NCI-H2107 treated with DMSO at 0.1 percent for 48 hours (cell line): ENCODE results near the gene GRAMD4.
"Not testable (repeated sequence)": the region's sequence is repeated elsewhere in the genome, so short reads cannot be mapped to it uniquely, and the experiment has no call there.

Source experiments
- DNase-seq: peaks from one replicate; lab custom pipeline; 2025; ENCODE audit not compliant: unreplicated experiment; lab: John Stamatoyannopoulos, UW

Gene GRAMD4

DNA sequence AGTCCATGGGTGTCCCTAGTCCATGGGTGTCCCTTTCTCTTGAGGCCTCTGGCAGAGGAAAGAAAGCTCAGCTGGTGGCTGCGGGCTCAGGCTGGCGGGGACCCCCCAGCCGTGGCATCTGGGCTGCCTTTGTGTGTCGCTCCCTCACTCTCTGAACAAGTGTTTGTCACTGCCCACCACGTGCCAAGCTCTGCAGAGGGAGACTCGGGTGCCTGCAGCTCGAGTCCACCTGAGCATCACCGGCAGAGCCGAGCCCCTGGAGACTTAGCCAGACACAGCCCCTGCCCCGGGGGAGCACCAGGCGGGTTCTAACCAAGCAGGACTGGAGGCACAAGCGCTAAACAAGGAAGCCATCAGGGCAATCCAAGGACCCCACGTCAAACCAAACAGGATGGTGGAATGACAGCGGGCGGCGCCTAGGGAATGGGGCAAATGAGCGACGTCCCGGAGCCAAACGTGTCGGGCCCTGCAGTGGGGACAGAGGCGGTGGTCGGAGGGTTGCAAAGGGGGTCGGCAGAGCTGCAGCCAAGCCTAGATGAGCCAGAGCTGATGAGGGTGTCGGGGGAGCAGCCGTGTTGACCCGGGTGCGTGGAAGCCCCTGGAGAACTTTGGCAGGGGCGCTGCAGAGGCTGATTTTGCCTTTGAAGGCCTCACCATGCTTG is 2.1 kb upstream of the GRAMD4 start:
- DNase-seq = no peak

DNA sequence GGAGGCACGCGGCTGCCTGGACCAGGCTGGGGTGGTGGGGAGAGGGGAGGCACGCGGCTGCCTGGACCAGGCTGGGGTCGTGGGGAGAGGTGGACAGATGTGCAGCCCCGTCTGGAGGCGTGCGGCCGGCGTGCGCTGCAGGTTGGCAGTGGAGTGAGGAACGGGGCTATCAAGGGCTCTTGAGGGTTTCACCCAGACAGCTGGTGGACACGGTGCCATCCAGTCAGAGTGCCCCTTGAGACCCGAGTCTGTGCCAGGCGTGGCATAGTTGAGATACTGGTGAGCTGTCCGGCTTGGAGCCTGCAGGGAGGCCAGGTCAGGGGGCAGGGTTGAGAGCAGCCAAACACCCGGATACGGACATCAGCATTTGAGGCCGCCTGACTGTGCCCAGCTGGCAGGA is 1.5 kb upstream of the GRAMD4 start:
- no peak for DNase-seq

DNA sequence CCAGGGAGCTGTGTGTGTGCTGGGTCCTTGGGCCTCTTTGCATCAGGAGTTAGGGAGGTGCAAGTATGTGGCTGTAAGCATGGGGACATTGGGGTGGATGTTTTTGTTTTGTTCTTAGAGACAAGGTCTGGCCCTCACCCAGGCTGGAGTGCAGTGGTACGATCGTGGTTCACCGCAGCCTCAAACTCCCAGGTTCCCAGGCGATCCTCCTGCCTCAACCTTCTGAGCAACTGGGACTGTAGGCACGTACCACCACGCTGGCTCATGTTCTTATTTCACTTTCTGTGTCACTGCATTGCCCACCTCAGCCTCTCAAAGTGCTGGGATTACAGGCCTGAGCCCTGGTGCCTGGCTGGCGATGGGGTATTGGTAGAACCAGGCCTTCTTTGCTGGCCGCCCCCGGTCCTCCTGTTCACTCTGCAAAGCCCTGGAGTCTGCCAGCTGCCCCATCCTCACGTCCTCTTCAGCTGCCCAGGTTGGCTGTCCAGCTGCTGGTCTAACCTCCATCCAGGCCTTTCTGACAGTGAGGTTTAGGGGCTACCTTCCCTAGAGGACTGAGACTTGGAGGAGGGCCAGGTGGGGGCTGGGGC is 851 bp upstream of the GRAMD4 start:
- no peak for DNase-seq

DNA sequence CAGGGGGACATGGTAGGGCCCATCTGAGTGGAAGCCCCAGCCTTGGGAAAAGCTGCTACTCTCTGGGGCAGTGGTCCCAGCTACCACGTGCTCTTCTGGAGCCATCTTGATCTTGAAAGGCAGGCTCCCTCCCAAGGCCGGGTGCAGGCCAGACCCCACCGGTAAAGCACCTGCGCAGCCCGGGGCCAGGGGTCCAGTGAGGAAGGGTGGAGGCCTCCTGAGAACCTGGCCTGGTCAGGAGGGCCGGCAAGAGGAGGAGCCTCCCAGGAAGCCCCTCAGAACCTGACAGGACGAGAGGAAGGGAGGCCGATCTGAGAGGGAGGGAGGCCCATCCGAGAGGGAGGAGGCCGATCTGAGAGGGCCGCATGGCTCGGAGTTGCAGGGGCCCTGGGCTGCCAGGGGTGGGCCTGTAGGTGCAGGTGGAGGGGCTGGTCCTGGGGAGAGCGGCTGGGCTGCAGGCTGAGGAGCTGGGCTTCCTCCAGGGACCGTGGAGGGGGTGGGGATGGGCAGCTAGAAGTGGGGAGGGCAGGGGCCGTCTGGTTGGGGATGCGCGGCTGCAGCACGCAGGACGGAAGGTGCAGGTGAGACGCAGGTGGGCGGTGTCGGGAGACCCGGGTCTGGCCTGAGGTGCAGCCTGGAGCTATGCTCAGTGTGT is 529 bp downstream of the GRAMD4 start:
- no peak for DNase-seq

DNA sequence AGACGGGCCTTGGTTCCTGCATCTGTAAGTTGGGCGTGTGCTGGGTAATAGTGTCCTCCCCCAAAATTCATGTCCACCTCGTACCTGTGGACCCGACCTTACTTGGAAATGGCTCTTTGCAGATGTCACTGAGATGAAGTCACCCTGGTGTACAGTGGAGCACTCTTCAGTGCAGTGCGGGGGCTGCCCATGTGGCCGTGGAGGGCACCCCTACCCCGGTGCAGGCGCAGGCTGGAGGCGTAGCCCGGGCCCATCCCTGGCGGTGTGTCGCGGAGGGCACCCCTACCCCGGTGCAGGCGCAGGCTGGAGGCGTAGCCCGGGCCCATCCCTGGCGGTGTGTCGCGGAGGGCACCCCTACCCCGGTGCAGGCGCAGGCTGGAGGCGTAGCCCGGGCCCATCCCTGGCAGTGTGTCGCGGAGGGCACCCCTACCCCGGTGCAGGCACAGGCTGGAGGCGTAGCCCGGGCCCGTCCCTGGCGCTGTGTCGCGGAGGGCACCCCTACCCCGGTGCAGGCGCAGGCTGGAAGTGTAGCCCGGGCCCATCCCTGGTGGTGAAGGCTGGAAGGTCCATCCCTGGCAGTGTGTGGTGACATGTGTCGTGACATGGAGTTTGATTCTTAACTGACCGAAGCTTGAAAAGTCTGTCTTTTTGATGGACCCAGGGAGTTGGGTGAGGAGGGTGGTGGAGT is 1.2 kb downstream of the GRAMD4 start:
- DNase-seq = not testable (repeated sequence)

DNA sequence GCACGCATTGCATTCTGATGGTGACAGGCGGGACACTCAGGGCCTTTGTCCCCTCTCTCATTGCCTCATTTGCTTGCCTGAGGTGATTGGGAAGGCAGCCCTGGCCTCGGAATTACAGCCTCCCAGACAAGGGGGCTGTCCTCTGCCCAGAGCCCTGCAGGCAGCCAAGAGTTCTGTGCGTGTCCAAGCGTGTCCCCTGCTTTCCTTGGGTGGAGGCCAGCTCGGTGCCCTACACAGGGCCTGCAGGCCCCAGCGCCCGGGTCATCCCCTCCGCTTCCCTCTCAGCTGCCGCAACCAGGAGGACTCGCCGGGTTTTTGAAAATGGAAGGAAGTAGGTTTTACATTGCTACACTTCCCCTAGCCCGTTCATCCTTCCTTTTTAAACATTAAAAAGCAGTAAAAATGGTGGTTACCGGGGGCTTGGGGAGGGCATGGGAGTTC is 1.9 kb downstream of the GRAMD4 start:
- no peak for DNase-seq

DNA sequence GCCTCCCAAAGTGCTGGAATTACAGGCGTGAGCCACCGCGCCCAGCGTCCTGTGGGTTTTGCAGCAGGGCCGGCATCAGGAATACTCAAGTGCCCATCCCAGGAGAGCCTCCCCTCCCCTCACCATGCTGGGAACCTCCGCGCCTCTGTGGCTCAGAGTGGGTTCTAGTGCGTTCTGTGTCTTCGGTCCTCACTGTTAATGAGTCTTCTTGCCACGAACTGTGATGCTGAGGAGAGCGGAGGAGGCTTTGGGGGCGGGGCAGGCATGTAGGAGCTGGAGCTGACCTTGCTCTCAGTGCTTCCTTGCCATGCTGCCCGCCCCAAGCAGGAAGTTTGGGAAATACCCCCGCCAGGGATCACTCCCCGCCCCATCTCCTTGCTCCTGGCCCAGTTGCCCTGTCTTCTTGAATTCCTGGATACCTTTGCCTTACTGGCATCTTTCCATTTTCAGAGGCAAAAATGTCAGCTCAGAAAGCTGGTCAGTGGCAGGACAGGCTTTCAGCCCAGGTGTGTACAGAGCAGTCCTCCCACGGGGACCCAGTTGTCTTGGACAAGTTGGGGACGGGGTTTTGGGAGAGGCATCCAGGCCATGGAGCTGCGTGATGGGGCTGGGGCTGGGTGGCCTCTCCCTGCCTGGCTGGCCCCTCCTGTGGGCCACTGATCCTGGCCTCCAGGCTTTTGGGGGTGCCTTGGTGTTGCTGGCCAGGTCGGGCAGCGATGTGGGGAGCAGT is 5.1 kb downstream of the GRAMD4 start:
- DNase-seq = no peak

DNA sequence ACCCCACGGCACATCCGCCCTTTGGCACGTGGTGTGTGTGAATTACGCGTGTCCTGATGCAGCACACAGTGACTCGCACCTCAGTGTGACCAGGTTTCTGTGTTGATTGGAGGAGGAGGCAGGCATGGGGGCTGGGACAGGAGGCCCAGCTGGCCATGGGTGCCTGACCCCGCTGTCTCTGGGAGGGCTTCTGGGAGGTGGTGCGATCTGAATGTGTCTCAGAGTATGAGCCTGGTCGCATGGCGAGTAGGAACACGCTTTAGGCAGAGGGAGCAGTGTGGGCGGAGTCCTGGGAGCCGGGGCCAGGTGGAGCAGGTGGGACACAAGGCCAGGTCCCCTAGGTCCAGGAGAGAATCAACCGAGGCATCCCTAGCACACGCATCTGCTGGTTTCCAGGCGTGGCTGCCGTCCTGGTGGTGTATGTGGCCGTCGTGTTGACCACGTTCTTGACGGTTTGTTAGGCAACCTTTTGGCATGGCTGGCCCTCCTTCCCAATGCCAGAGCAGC is 5.7 kb downstream of the GRAMD4 start:
- no peak for DNase-seq

DNA sequence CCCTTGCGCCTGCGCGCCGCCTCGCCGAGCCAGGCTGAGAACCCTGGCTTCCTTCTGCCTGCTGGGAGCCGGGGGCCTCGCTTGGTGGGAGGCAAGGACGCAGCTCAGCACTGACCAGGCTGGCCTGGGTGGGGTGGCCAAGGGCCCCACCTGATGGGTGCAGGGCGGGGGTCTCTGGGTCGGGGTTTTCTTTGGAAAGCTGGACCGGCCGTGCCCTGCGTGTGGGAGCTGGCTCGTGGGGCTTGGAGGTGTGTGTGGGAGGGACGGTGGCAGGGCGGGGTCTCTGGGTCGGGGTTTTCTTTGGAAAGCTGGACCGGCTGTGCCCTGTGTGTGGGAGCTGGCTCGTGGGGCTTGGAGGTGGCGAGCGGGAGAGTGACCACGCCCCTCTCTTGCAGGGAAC is 6.2 kb downstream of the GRAMD4 start:
- DNase-seq = no peak

DNA sequence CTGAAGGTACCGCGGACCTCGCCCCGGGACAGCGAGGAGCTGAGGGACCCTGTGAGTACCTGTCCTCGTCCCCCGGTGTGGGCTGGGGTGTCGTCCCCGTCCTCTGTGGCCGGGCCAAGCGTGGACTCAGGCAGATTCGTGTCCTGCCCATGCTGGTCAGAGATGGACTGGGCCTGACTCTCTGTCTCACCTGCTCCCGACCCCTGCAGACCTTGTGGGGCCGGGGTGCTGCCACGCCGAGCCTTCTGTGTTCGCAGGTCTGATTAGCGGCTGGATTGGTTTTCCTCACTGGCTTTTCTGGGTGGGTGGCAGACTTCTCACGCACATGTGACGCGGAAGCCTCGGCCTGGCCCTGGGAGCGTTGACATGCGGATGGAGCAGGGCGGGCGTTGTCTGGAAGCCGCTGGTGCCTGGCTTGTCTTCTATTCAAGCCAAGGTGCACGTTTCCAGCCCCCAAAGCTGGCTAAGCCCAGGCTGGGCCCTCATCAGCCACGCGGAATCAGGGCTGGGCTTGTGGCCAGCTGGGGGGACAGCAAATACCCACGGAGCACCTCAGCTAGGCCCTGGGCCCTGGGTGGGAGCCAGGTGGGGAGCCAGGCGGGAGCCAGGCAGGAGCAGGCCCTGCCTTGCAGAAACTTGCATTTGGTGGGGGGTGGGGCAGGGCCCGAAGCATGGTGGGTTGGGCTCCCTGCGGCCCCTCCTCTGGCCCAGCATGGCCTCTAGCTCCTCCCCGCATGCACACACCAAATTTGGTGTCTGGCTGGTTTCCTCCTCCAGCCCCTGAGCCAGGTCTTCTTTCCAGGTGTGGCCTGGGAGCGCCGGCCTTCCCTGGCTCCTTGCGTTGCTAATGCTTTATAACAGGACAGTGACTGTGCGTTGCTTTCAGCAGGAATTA is 7.0 kb downstream of the GRAMD4 start:
- DNase-seq = no peak

DNA sequence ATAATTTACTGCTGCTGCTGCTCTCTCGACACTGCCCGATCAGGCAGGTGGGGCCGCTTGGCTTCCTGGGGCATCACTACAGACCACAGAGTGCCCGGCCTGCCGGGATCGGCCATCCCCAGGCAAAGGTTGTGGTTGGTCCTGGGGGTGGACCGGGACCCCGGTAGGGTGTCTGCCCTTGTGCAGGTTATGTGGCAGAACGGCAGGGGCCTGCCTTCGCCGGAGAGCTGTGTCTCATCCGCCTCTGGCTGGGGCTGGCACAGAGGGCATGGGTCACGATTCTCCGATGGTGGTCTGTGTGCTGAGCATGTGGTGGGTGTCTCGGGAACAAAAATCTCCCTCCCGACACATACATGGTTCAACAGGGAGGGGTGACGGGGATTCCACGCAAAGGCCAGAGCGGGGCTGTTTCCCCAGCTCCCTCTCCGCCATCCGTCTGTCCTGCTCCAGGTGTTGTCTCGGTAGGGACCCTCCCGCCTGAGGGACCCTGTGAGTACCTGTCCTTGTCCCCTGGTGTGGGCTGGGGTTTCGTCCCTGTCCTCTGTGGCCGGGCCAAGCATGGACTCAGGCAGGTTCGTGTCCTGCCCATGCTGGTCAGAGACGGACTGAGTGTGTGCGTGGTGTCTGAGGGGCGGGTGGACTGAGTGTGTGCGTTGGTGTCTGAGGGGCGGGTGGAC is 7.8 kb downstream of the GRAMD4 start:
- DNase-seq = no peak

DNA sequence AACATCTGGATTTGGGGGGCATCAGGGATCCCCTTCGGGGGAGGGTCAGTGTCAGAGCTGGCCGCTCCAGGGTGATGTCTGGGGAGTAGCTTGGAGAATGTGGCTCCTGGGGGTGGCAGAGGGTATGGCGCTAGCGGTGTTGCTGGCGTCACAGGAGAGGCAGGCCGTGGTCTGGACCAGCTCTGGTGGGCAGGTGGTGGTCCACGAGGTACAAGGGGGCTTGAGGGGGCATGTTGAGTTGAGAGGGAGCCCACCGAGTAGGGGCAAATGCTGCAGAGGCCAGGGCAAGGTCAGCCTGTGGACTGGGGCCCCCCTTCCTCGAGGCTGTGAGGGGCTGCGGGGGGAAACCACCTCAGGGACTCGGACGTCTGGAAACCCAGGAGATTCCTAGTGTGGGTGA is 8.6 kb downstream of the GRAMD4 start:
- DNase-seq = no peak

DNA sequence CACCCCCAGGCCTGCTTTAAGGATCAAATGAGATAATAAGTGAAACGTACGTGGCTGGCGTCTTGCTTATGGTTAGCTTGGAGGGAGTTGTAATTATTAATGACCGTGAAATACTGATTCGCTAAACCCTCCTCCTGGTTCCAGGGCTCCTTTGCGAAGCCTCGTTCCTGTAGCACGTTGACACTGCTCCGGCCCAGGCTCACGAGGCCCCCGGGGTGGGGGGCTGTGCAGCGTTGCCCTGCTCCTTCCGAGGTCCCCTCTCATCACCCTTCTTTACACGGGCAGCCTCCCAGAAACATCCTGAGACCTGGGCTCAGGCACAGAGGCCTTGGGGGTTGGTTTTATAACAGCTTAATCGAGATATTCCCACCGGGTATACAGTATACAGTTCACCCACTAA is 9.1 kb downstream of the GRAMD4 start:
- no peak for DNase-seq

DNA sequence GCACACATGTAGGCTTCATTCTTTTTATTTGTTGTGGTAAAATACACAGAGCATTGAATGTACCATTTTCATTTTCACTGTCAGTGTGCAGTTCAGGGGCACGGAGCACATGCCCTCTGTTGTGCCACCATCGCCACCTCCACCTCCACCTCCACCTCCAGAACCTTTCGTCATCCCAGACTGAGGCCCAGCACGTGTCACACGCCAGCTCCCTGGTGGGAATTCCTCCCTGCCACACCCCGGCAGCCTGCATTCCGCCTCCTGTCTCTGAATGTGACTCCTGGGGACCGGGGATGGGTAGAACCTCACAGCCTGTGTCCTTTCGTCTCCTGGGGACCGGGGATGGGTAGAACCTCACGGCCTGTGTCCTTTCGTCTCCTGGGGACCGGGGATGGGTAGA is 10.9 kb downstream of the GRAMD4 start:
- no peak for DNase-seq

DNA sequence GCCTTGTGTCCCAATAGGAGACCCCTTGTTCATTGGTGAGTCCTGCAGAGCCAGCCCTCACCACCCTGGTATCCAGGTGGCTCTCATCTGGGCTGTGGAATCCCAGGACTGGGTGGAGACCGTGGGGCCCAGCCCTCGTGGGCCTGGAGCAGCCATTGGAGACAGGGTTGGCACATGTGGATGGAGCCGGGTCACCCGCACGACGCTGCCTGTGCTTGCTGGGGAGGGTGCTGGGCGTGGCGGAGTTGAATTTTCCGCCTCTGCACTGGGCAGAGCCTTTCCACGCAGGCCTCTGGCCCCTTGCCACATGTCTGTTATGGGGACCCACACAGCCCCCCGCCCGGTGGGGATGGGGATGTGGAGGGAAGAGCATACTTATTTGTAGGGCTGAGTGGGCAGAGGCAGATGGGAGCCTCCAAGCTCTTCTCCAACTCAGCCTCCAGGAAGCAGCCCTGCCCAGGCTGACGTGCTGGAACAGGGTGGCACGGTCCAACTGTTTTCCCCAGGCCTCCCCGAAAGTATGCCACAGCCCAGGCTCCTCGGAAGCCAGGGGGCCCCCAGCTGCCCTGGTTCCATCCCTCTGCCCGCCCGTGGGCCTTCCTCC is 12.6 kb downstream of the GRAMD4 start:
- DNase-seq = no peak

DNA sequence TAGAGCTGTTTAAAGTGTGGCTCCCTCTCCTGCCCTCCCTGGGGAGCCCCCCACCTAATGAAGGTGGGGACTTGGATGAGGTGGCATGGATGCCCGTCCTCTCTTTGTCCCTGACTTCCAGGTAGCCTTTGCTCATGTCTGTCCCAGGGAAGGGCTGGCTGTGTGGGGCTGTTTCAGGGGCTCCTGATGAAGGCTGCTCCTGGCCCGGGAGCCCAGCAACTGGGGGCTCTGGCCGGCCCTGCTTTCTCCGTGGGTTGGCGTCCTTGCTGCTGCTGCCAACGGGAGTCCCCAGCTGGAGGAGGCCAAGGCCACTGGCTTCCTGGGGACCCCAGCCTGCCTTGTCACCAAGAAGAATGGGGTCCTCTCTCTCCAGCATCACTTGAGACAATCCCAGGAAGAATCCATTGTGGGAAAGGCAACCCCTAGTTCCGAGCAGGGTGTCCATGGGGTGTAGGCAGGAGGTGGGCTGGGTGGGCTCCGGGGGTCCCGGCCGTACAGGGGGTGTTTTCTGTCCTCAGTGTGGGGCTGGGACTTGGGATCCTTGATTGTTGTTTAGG is 13.2 kb downstream of the GRAMD4 start:
- no peak for DNase-seq

DNA sequence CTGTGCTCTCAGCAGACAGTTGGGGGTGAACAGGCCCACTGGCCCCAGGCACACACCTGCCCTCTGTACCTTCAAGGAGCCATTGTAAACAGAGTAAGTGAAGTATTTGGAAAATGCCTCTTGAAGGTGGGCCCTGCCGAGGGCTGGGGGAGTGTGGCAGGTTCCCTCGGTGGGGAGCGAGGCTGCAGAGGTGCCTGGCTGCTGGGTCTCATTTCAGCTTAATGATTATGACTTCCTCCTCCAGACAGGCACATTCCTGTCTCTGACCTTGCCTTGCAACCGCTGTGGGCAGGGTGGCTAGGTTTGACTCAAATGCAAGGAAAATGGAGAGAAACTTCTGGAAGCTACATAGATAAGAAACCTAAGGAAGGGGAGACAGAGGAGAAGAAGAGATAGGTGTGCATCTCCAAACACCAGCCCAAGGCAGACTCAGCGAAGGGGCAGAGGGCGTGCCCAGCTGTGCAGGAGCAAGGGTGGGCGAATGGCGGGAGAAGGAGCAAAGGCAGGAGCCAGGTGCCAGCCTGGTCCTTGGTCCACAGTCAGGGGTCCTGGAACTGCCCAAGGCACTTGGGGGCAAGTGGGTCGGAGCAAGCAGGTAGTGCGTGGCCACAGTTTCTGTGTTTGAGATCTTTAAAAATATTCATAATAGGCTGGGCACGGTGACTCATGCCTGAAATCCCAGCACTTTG is 14.0 kb downstream of the GRAMD4 start:
- no peak for DNase-seq

DNA sequence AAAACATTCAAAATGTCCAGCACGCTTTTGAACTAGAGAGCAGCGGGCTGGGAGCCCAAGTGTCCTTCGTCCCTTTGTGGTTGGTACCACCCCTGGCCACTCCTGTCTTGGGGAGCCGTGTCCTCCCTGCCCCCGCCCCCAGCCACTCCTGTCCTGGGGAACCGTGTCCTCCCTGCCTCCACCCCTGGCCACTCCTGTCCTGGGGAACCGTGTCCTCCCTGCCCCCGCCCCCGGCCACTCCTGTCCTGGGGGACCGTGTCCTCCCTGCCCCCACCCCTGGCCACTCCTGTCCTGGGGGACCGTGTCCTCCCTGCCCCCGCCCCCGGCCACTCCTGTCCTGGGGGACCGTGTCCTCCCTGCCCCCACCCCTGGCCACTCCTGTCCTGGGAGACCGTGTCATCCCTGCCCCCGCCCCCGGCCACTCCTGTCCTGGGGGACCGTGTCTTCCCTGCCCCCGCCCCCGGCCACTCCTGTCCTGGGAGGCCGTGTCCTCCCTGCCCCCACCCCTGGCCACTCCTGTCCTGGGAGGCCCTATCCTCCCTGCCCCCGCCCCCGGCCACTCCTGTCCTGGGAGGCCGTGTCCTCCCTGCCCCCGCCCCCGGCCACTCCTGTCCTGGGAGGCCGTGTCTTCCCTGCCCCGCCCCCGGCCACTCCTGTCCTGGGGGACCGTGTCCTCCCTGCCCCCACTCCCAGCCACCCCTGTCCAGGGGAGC is 14.9 kb downstream of the GRAMD4 start:
- not testable (repeated sequence) for DNase-seq
